Measurements from ENCODE around the gene VKORC1L1.

DNA sequence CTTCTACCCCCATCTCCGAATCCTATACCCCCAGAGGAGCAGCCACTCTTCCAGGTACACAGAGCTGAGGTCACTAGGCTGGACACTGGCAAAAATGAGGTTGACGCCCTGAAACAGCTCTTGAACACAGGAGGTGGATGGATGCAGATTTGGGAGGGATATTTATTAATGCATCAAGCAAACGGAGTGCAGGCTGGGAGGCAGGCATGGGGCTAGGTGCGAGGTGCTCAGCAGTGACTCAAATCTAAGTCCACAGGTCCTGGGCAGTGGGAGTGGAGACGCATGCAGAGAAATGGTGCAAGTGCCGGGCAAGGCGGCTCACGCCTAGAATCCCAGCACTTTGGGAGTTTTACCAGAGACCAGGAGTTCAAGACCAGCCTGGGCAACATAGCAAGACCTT lies 98.1 kb downstream of the VKORC1L1 start:
- TF ChIP-seq, protein P1, sequence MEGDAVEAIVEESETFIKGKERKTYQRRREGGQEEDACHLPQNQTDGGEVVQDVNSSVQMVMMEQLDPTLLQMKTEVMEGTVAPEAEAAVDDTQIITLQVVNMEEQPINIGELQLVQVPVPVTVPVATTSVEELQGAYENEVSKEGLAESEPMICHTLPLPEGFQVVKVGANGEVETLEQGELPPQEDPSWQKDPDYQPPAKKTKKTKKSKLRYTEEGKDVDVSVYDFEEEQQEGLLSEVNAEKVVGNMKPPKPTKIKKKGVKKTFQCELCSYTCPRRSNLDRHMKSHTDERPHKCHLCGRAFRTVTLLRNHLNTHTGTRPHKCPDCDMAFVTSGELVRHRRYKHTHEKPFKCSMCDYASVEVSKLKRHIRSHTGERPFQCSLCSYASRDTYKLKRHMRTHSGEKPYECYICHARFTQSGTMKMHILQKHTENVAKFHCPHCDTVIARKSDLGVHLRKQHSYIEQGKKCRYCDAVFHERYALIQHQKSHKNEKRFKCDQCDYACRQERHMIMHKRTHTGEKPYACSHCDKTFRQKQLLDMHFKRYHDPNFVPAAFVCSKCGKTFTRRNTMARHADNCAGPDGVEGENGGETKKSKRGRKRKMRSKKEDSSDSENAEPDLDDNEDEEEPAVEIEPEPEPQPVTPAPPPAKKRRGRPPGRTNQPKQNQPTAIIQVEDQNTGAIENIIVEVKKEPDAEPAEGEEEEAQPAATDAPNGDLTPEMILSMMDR (IDR thresholded peaks at IDR 0.05; ENCODE audit: poor library complexity, severe bottlenecking), result no peak
- TF ChIP-seq EZH2 (IDR thresholded peaks at IDR 0.05; ENCODE audit: borderline replicate concordance, insufficient read depth, low read length, poor library complexity, severe bottlenecking), result no peak
- TF ChIP-seq RAD21 (conservative IDR thresholded peaks at IDR 0.05), result no peak

All from neural cell (in vitro differentiated cells).